ENCODE results near the gene SFT2D1.
"Not testable (repeated sequence)": the region's sequence is repeated elsewhere in the genome, so short reads cannot be mapped to it uniquely, and the experiment has no call there.

SFT2D1 gene

GRCh38 chr6:166342349-166343149 is at the start of gene SFT2D1:
SFT2D1 (minus strand) TSS chr6:166342545; CDS start chr6:166342481, 64 bp downstream.
- no peak for DNase-seq

- no peak for DNase-seq
These were observed 46.8 kb upstream of the SFT2D1 start for GRCh38 chr6:166389119-166389518.

GRCh38 chr6:166388290-166389004 is 46.1 kb upstream of the SFT2D1 start:
- DNase-seq, result no peak

GRCh38 chr6:166387642-166388289 is 45.4 kb upstream of the SFT2D1 start:
- no peak for DNase-seq

GRCh38 chr6:166387098-166387497 is 44.8 kb upstream of the SFT2D1 start:
- DNase-seq, result not testable (repeated sequence)

GRCh38 chr6:166386111-166386510 is 43.8 kb upstream of the SFT2D1 start:
- DNase-seq, result no peak

GRCh38 chr6:166383802-166384363 is 41.5 kb upstream of the SFT2D1 start:
- DNase-seq, result not testable (repeated sequence)

- DNase-seq, result peak; percentile 61
These were observed 40.8 kb upstream of the SFT2D1 start, which contains the start of gene MPC1 for GRCh38 chr6:166382933-166383801. MPC1 (minus strand) TSS chr6:166382940; CDS start chr6:166382876, 64 bp downstream.

- DNase-seq, result no peak
These were observed 40.2 kb upstream of the SFT2D1 start for GRCh38 chr6:166382500-166382932.

GRCh38 chr6:166381733-166382499 is 39.6 kb upstream of the SFT2D1 start:
- DNase-seq, result no peak

GRCh38 chr6:166381381-166381732 is 39.0 kb upstream of the SFT2D1 start:
- no peak for DNase-seq

- DNase-seq, result no peak
These were observed 37.5 kb upstream of the SFT2D1 start for GRCh38 chr6:166379800-166380199.

GRCh38 chr6:166379103-166379586 is 36.8 kb upstream of the SFT2D1 start:
- no peak for DNase-seq

- no peak for DNase-seq
These were observed 35.4 kb upstream of the SFT2D1 start for GRCh38 chr6:166377721-166378120.

GRCh38 chr6:166375013-166375412 is 32.7 kb upstream of the SFT2D1 start:
- DNase-seq, result no peak

- no peak for DNase-seq
These were observed 28.1 kb upstream of the SFT2D1 start for GRCh38 chr6:166370489-166370888.

GRCh38 chr6:166369782-166370181 is 27.4 kb upstream of the SFT2D1 start:
- no peak for DNase-seq

- no peak for DNase-seq
These were observed 24.6 kb upstream of the SFT2D1 start for GRCh38 chr6:166366921-166367320.

- no peak for DNase-seq
These were observed 23.5 kb upstream of the SFT2D1 start for GRCh38 chr6:166365806-166366205.

- no peak for DNase-seq
These were observed 22.9 kb upstream of the SFT2D1 start for GRCh38 chr6:166365221-166365620.

- DNase-seq, result no peak
These were observed 22.1 kb upstream of the SFT2D1 start for GRCh38 chr6:166364456-166364855.
